Measurements from ENCODE around the gene PPFIA2.

The PPFIA2 gene

GRCh38 chr12:81231574-81232368 lies 527.4 kb downstream of the PPFIA2 start:
- H3K4me2 ChIP-seq (ENCODE audit: low read length): no peak overlapping the region
- no peak overlapping the region for H3K27ac ChIP-seq (ENCODE audit: low read depth, low read length, poor library complexity, severe bottlenecking)
- no peaks in the 10 kb centered on the region for H3K36me3 ChIP-seq (ENCODE audit: insufficient read depth, low read length)
- H4K20me1 ChIP-seq (ENCODE audit: insufficient read depth, low read length): no peaks in the 10 kb centered on the region
- TF ChIP-seq, protein P1, sequence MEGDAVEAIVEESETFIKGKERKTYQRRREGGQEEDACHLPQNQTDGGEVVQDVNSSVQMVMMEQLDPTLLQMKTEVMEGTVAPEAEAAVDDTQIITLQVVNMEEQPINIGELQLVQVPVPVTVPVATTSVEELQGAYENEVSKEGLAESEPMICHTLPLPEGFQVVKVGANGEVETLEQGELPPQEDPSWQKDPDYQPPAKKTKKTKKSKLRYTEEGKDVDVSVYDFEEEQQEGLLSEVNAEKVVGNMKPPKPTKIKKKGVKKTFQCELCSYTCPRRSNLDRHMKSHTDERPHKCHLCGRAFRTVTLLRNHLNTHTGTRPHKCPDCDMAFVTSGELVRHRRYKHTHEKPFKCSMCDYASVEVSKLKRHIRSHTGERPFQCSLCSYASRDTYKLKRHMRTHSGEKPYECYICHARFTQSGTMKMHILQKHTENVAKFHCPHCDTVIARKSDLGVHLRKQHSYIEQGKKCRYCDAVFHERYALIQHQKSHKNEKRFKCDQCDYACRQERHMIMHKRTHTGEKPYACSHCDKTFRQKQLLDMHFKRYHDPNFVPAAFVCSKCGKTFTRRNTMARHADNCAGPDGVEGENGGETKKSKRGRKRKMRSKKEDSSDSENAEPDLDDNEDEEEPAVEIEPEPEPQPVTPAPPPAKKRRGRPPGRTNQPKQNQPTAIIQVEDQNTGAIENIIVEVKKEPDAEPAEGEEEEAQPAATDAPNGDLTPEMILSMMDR (IDR thresholded peaks at IDR 0.05; ENCODE audit: low read length): no peak
- no peak for TF ChIP-seq EZH2 (IDR thresholded peaks at IDR 0.05; ENCODE audit: borderline replicate concordance, low read length)
- H3K9ac ChIP-seq (ENCODE audit: low read length): no peak overlapping the region
- H3K4me3 ChIP-seq (ENCODE audit: low read depth, low read length, poor library complexity, severe bottlenecking): no peak overlapping the region
- no peaks in the 10 kb centered on the region for H3K79me2 ChIP-seq (ENCODE audit: insufficient read depth, low read length)
- no peaks in the 10 kb centered on the region for H3F3A ChIP-seq (ENCODE audit: insufficient read depth, low read length)
- no peaks in the 10 kb centered on the region for H3K4me1 ChIP-seq (ENCODE audit: insufficient read depth, low read length, severe bottlenecking)
- H3K9me3 ChIP-seq (ENCODE audit: low read length): no peaks in the 10 kb centered on the region
- H3K9me2 ChIP-seq (ENCODE audit: low read depth, low read length): no peaks in the 10 kb centered on the region
- no peak overlapping the region for H2AFZ ChIP-seq (ENCODE audit: low read length)
- H3K27me3 ChIP-seq (ENCODE audit: insufficient read depth, low read length): no peaks in the 10 kb centered on the region

DNA sequence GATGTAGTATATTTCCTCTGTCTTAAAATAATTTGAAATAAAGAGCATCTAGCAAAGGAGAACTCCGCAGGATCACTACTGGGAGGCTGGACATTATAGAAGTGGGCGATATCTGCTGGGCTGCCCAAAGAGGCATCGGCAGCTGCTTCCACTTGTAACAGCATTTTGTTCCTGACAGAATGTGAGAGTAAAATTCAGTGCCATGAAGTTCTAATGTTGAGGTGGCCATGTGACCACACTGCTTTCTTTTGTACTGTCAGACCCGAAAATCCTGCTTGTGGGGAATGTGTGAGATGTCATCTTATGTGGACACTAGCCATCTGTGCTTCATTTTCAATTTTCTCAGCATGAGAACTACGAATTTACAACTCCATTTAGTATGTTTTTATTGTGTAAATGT lies 529.4 kb downstream of the PPFIA2 start:
- Histone ChIP-seq H3K4me3 (ENCODE audit: low read depth, low read length, poor library complexity, severe bottlenecking) (no peak overlapping the region), H3F3A (ENCODE audit: insufficient read depth, low read length) (no peaks in the 10 kb centered on the region), H3K27me3 (ENCODE audit: insufficient read depth, low read length) (no peaks in the 10 kb centered on the region), H4K20me1 (ENCODE audit: insufficient read depth, low read length) (no peaks in the 10 kb centered on the region), H3K9me3 (ENCODE audit: low read length) (no peaks in the 10 kb centered on the region), H3K9ac (ENCODE audit: low read length) (no peak overlapping the region), H3K36me3 (ENCODE audit: insufficient read depth, low read length) (no peaks in the 10 kb centered on the region), H3K27ac (ENCODE audit: low read depth, low read length, poor library complexity, severe bottlenecking) (no peak overlapping the region), H3K4me1 (ENCODE audit: insufficient read depth, low read length, severe bottlenecking) (no peaks in the 10 kb centered on the region), H2AFZ (ENCODE audit: low read length) (no peak overlapping the region), H3K4me2 (ENCODE audit: low read length) (no peak overlapping the region), H3K79me2 (ENCODE audit: insufficient read depth, low read length) (no peaks in the 10 kb centered on the region), H3K9me2 (ENCODE audit: low read depth, low read length) (no peaks in the 10 kb centered on the region)
- TF ChIP-seq EZH2 (IDR thresholded peaks at IDR 0.05; ENCODE audit: borderline replicate concordance, low read length): no peak

GRCh38 chr12:81224626-81225025 lies 534.5 kb downstream of the PPFIA2 start:
- H3K4me3 ChIP-seq (ENCODE audit: low read depth, low read length, poor library complexity, severe bottlenecking): no peak overlapping the region
- no peak overlapping the region for H3K4me2 ChIP-seq (ENCODE audit: low read length)
- no peaks in the 10 kb centered on the region for H3F3A ChIP-seq (ENCODE audit: insufficient read depth, low read length)
- no peaks in the 10 kb centered on the region for H3K79me2 ChIP-seq (ENCODE audit: insufficient read depth, low read length)
- no peaks in the 10 kb centered on the region for H3K36me3 ChIP-seq (ENCODE audit: insufficient read depth, low read length)
- H3K27me3 ChIP-seq (ENCODE audit: insufficient read depth, low read length): no peaks in the 10 kb centered on the region
- H3K27ac ChIP-seq (ENCODE audit: low read depth, low read length, poor library complexity, severe bottlenecking): no peak overlapping the region
- no peaks in the 10 kb centered on the region for H3K9me3 ChIP-seq (ENCODE audit: low read length)
- TF ChIP-seq, protein P1 (IDR thresholded peaks at IDR 0.05; ENCODE audit: low read length): no peak
- no peak for TF ChIP-seq EZH2 (IDR thresholded peaks at IDR 0.05; ENCODE audit: borderline replicate concordance, low read length)
- H4K20me1 ChIP-seq (ENCODE audit: insufficient read depth, low read length): no peaks in the 10 kb centered on the region
- no peaks in the 10 kb centered on the region for H3K4me1 ChIP-seq (ENCODE audit: insufficient read depth, low read length, severe bottlenecking)
- H2AFZ ChIP-seq (ENCODE audit: low read length): no peak overlapping the region
- no peaks in the 10 kb centered on the region; the same call in 1 of the 2 replicates for H3K9me2 ChIP-seq (ENCODE audit: low read depth, low read length)
- H3K9ac ChIP-seq (ENCODE audit: low read length): no peak overlapping the region
